GM23248 (cell line): Measurements from ENCODE around the gene LRRN1.

Experiments used
- EZH2 ChIP-seq: fragments of 200-600 bp; sonication (generic); IDR thresholded peaks from 2 replicates; pipeline ENCODE4 v1.6.1; 2018; ENCODE audit warnings: antibody characterized with exemption, mild to moderate bottlenecking; ENCODE audit not compliant: insufficient read depth, poor library complexity, severe bottlenecking
- EZH2phosphoT487 ChIP-seq: fragments of 200-600 bp; sonication (generic); IDR thresholded peaks from 2 replicates; pipeline ENCODE4 v1.6.1; 2018; ENCODE audit warnings: antibody characterized with exemption, moderate library complexity, mild to moderate bottlenecking, low read depth; ENCODE audit not compliant: insufficient read depth

- no peak for TF ChIP-seq EZH2
- no peak for TF ChIP-seq EZH2phosphoT487
These were observed 6.8 kb upstream of the LRRN1 start for GRCh38 chr3:3792391-3792790.
